Activated CD4-positive, CD25-positive, alpha-beta regulatory T cell (primary cell): ENCODE measurements around the gene ELK4.
A peak's percentile ranks its signal among the peaks of the same experiment; 100 is the strongest.
"Not testable (repeated sequence)": the region's sequence is repeated elsewhere in the genome, so short reads cannot be mapped to it uniquely, and the experiment has no call there.

Source experiments
- DNase-seq, 4 experiments: peaks; one replicate each; lab custom pipeline; 2025; lab: John Stamatoyannopoulos, UW

Gene ELK4

GRCh38 chr1:205664399-205665017 lies 32.7 kb upstream of the ELK4 start:
- DNase-seq: no peak

DNA sequence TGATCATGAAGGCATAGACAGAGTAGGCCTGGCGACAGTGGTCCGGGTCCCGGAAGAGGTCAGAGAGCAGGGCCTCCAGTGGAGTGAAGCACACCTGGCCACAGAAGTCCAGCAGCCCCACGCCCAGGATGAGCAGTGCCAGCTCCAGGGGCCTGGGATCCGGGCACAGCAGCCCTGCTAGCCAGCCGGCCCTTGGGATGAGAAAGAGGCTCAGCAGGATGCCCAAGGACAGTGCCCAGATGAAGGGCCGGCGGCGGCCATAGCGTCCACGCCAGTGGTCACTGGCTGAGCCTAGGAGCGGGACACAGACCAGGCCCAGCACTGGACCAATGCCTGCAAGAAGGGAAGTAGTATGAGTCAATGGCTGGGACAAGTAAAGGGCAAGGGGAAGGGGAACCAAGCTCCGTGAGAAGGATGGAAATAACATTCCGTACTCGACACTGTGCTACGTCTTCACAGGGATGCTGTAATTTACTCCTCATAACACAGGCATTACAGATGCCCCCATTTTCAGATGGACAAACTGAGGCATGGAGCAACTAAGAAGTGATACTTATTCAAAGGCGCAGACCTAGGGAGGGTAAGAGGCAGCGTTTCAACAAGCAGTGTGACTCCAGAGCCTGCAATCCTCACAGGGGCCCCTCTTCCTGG lies 31.6 kb upstream of the ELK4 start:
- no peak for DNase-seq

GRCh38 chr1:205662791-205663190 lies 31.0 kb upstream of the ELK4 start:
- no peak for DNase-seq

DNA sequence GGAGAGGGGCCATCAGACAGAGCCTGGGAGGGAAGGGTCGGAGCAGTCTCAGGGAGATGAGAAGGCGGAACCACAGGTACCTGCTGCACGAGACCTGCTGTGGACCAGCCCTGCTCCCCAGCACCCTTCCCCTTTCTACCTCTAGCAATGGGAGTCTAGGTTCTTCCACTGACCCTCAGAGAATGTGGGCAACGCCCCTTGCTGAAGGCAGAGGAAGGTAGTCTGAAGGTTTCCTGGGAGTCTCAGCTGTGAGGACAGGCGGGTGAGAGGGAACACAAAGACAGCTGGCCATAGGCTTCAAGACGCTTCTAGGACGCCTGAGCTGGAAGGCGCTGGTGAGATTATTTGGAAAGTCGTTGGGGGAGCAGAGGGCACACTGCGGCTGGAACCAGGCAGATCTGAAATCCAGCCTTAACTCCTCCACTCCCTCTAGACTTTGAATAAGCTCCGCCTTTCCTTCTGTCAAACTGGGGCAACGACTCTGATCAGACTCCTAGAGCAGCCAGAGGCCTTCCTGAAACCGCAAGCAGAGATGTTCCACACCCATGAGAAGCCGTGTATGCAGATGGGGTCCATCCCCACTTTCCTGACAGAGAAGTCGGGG lies 30.4 kb upstream of the ELK4 start:
- no peak for DNase-seq

GRCh38 chr1:205661429-205662134 lies 29.8 kb upstream of the ELK4 start:
- no peak for DNase-seq

DNA sequence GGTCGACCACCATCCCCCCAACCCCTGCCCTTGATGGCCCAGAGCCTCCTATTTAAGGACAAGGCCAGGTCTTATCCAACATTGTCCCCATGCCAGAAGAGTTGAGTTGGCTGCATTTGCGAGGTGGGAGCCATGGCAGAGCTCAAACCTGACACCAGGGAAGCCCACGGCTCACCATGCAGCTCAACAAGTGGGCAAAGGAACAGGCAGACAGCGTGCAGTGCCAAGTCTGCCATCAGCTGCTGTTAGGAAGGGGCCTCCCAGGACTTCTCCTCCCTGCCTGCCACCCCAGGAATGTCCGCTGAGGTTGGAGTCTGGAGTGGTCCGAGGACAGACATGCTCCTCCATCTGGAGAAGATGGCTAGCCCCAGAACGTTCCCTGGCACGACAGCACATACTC lies 28.6 kb upstream of the ELK4 start:
- DNase-seq: no peak

GRCh38 chr1:205658943-205659581 lies 27.3 kb upstream of the ELK4 start:
- peak; percentile 47 to 62 (median 51) for DNase-seq

DNA sequence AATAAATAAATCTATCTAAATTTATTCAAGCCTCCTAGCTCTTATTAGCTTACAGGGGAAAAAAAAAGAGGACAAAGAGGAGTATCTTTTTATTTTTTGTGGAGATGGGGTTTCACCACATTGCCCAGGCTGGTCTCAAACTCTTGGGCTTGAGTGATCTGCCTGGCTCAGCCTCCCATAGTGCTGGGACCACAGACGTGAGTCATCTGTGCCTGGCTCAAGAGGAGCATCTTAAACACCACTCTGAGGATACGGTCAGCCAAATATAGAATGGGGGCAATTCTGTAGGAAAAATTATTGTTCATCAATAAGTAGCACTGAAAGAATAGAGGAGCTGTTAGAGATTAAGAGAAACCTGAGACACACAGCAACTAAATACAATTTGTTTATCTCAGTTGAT lies 24.4 kb upstream of the ELK4 start:
- no peak for DNase-seq

- no peak for DNase-seq
Measured at GRCh38 chr1:205652984-205653383, 21.2 kb upstream of the ELK4 start.

GRCh38 chr1:205650241-205650640 lies 18.4 kb upstream of the ELK4 start:
- DNase-seq: no peak

DNA sequence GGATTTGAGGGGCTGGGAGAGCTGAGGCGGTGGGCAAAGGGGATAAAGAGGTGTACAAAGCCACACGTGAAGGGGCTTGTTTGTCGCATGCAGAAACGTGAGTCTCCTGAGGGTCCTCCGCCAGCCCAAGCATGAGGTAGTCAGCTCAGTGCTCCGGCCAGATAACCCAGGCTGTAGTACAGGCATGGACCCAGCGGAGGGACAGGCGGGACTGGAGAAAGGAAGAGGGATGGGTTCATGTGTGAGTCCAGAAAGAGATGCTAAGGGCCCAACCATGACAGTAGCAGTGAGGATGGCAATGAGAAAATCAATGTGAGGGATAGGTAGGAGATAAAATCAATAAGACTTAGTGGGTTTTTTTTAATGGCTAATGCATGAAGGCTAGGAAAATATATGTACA lies 13.7 kb upstream of the ELK4 start:
- no peak for DNase-seq

DNA sequence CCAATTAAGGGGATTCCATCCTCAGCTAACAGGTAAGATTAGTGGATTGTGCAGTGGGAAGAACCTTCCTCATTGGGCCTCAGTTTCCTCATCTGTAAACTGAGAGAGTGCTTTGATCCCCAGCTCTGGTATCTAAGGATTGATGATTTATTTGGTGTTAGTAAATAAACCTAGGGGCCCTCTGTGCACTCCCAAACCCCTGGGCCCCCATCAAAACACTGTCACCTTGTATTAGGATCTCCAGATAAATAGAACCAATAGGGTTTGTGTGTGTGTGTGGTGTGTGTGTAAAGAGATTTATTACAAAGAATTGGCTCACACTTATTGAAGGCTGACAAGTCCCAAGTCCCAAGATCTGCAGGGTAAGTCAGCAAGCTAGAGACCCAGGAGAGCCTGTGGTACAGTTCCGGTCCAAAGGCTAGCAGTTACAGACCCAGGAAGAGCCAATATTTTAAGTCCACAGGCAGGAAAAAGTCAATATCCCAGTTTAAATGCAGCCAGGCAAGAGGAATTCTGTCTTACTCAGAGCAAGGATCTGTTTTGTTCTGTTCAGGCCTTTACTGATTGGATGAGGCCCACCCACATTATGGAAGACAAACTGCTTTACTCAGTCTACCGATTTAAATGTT lies 11.0 kb upstream of the ELK4 start:
- no peak for DNase-seq

GRCh38 chr1:205639567-205639966 lies 7.8 kb upstream of the ELK4 start:
- no peak for DNase-seq

GRCh38 chr1:205637854-205638468 lies 6.2 kb upstream of the ELK4 start:
- no peak for DNase-seq

GRCh38 chr1:205636732-205637131 lies 4.9 kb upstream of the ELK4 start:
- no peak for DNase-seq

GRCh38 chr1:205636138-205636530 lies 4.3 kb upstream of the ELK4 start:
- not testable (repeated sequence) for DNase-seq

- DNase-seq: no peak
Measured at GRCh38 chr1:205633421-205633976, 1.7 kb upstream of the ELK4 start.

- DNase-seq: no peak
Measured at GRCh38 chr1:205632669-205633169, 908 bp upstream of the ELK4 start.

GRCh38 chr1:205631010-205631767 lies 622 bp downstream of the ELK4 start:
- peak; percentile 55 to 70 (median 64) for DNase-seq

GRCh38 chr1:205630651-205631009 lies 1.2 kb downstream of the ELK4 start:
- DNase-seq: no peak
